GM12878 (cell line): ENCODE data around the gene VIP. TPM values are rescaled to one million over a fixed set of nuclear protein-coding genes. Genes with fewer than 3 reads are reported as not detected.

Experiments used
- ATAC-seq: fragments of 200-7000 bp; cut with Tn5 transposase; 3 replicates; pipeline ENCODE4 v1.9.1; 2020; ENCODE audit warnings: mild to moderate bottlenecking, moderate library complexity
- BruUV-seq: library from RNA; stranded (reverse); fragments of 400-500 nt; replicated peaks from 2 replicates; lab custom pipeline; 2021; lab: Mats Ljungman, UMichigan
- CTCF ChIA-PET: fragments of 300-600 bp; sonication (Branson Sonifier 250); formaldehyde crosslinking; extraction: SDS; loops from one replicate; lab custom pipeline; 2021; ENCODE audit warnings: inconsistent platforms; lab: Yijun Ruan, JAX
- POLR2A ChIA-PET: fragments of 350-600 bp; formaldehyde crosslinking; extraction: SDS; loops from one replicate; lab custom pipeline; 2021; ENCODE audit warnings: inconsistent platforms; lab: Charles Lee
- RAD21 ChIA-PET: fragments of 300-600 bp; sonication (Branson Sonifier 250); formaldehyde crosslinking; loops from one replicate; lab custom pipeline; 2023; ENCODE audit warnings: antibody characterized with exemption; ENCODE audit not compliant: unreplicated experiment; lab: Charles Lee
- SMC1A ChIA-PET: fragments of 300-600 bp; sonication (Branson Sonifier 250); formaldehyde crosslinking; loops from one replicate; lab custom pipeline; 2023; ENCODE audit not compliant: unreplicated experiment, uncharacterized antibody; lab: Charles Lee
- DNase-seq: peaks from one replicate; pipeline ENCODE4 v3.0.0-alpha.2; 2011; ENCODE audit warnings: low read depth, low spot score
- FAIRE-seq: peaks from 3 replicates; lab custom pipeline; 2011; peaks lifted over from hg19 to GRCh38; lab: Jason Lieb, UNC
- H2AFZ ChIP-seq: 2 replicates; pipeline ENCODE4 v1.6.0; 2011; ENCODE audit warnings: low read depth, low read length, control low read depth; ENCODE audit not compliant: control insufficient read depth
- H3K27ac ChIP-seq: 2 replicates; pipeline ENCODE4 v1.5.1; 2011; ENCODE audit warnings: control low read depth; ENCODE audit not compliant: control insufficient read depth, insufficient read depth
- H3K27me3 ChIP-seq, 2 experiments: replicated peaks in 1 of 2; 2 replicates each; pipeline versions ENCODE4 v1.6.0 to v1.6.1; 2011; ENCODE audit warnings: low read length in 1 of 2; ENCODE audit not compliant: control insufficient read depth in 2 of 2, insufficient read depth in 2 of 2
- H3K36me3 ChIP-seq, 2 experiments: 2 replicates each; pipeline ENCODE4 v1.5.1; 2011; ENCODE audit warnings: low read length in 1 of 2; ENCODE audit not compliant: control insufficient read depth in 2 of 2, insufficient read depth in 2 of 2
- H3K4me1 ChIP-seq: 2 replicates; pipeline ENCODE4 v1.6.1; 2011; ENCODE audit warnings: mild to moderate bottlenecking, low read length, moderate library complexity, mixed read lengths; ENCODE audit not compliant: control insufficient read depth, insufficient read depth
- H3K4me2 ChIP-seq: 2 replicates; pipeline ENCODE4 v1.6.0; 2011; ENCODE audit warnings: control low read depth; ENCODE audit not compliant: control insufficient read depth, insufficient read depth
- H3K4me3 ChIP-seq: fragments of 200-600 bp; sonication (generic); 2 replicates; pipeline ENCODE4 v1.5.1; 2016
- H3K79me2 ChIP-seq: 2 replicates; pipeline ENCODE4 v1.6.0; 2011; ENCODE audit warnings: low read length; ENCODE audit not compliant: control insufficient read depth, insufficient read depth
- H3K9ac ChIP-seq: 2 replicates; pipeline ENCODE4 v1.8.0; 2011; ENCODE audit warnings: low read length, control low read depth, mixed read lengths; ENCODE audit not compliant: control insufficient read depth, insufficient read depth
- H3K9me3 ChIP-seq: replicated peaks from 3 replicates; pipeline ENCODE4 v1.5.1; 2011; ENCODE audit warnings: mild to moderate bottlenecking, low read length; ENCODE audit not compliant: control insufficient read depth, insufficient read depth
- H4K20me1 ChIP-seq: 2 replicates; pipeline ENCODE4 v1.6.0; 2011; ENCODE audit not compliant: control insufficient read depth, insufficient read depth
- FOXM1 ChIP-seq: IDR thresholded peaks from 2 replicates; pipeline ENCODE4 v1.6.1; 2012; ENCODE audit warnings: low read depth, mild to moderate bottlenecking, inconsistent platforms, low read length, moderate library complexity
- MXI1 ChIP-seq: fragments of 150-350 bp; IDR thresholded peaks from 2 replicates; pipeline ENCODE4 v1.6.1; 2011; ENCODE audit warnings: low read depth, mild to moderate bottlenecking, inconsistent platforms, low read length, improper control_type of control experiment
- POU2F2 ChIP-seq: IDR thresholded peaks from 3 replicates; pipeline ENCODE4 v1.6.1; 2011; ENCODE audit warnings: low read depth, mild to moderate bottlenecking, low read length, borderline replicate concordance
- RUNX3 ChIP-seq: IDR thresholded peaks from 2 replicates; pipeline ENCODE4 v1.6.1; 2012; ENCODE audit warnings: low read length, inconsistent platforms
- TCF12 ChIP-seq: IDR thresholded peaks from 2 replicates; pipeline ENCODE4 v1.6.1; 2011; ENCODE audit warnings: low read depth, mild to moderate bottlenecking, low read length
- WRNIP1 ChIP-seq: IDR thresholded peaks from 2 replicates; pipeline ENCODE4 v1.6.1; 2011; ENCODE audit warnings: low read depth, low read length, improper control_type of control experiment, borderline replicate concordance
- YY1 ChIP-seq: IDR thresholded peaks from 2 replicates; pipeline ENCODE4 v1.6.1; 2011; ENCODE audit warnings: low read depth, mild to moderate bottlenecking, low read length
- in situ Hi-C: fragments of 300-500 bp; cut with MboI; formaldehyde crosslinking; loops from 9 replicates; pipeline ENCODE4 v1.14.3; 2018; ENCODE audit warnings: mixed read lengths
- intact Hi-C: fragments of 100-400 bp; cut with micrococcal nuclease; formaldehyde crosslinking; loops from one replicate; pipeline ENCODE4 v1.14.2; 2022; ENCODE audit not compliant: unreplicated experiment
- polyA plus RNA-seq, 11 experiments: library from polyadenylated mRNA; depleted of rRNA in 4 of 11; unstranded in 6 of 11; stranded (reverse) in 5 of 11; fragments of >200 nt; fragmentation: Nextera tagmentation in 4 of 11; fragmentation: Illumina TruSeq in 1 of 11; extraction: Ambion mirVana in 4 of 11; extraction: Trizol in 1 of 11; gene quantifications; 1 replicate in 1 of 11; 2 replicates in 10 of 11; pipeline versions ENCODE4 v1.2.1 to v1.2.3, GENCODE V29; 2011 to 2016; ENCODE audit warnings: inconsistent platforms in 2 of 11, missing spikeins in 2 of 11, low read depth in 1 of 11
- total RNA-seq, 4 experiments: library from RNA; depleted of rRNA in 3 of 4; stranded (reverse); fragments of >200 nt in 3 of 4; fragmentation: Illumina TruSeq in 1 of 4; extraction: Trizol in 1 of 4; gene quantifications; 2 replicates each; pipeline versions ENCODE4 v1.2.1 to v1.2.3, GENCODE V29; 2013 to 2021
- TF ChIP-seq, protein P1 (sequence below): fragments of 450-650 bp; IDR thresholded peaks from 2 replicates; pipeline ENCODE4 v1.6.1; 2017; ENCODE audit warnings: mild to moderate bottlenecking

Gene VIP
- total and polyA plus RNA-seq, 10 of the 15 experiments (the other 5 are each of a cell fraction or from before 2014, with no cell fraction given), result 0.23 TPM; not detected in 9

DNA sequence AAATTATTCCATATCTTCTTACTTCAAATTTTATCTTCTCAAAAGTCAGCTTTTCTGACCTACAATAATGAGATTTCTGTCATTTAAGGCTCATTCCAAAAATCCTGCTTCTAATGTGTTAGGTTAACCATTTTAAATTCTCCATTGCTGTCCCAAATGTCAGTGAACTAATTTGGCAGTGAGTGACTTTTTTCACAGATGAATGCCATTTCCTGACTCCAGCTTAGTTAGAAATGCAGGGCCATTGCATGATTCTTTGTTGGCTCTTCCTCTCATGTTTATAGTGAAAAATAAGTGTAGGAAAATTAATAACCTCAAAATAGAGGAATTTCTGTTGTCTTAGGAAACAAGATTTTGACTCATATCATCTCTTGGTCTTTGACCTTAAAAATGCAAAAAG is 44.1 kb downstream of the VIP start (continued):
- TF ChIP-seq POU2F2, result no peak
- no peak for TF ChIP-seq TCF12
- no peak for TF ChIP-seq YY1
- TF ChIP-seq WRNIP1, result no peak

DNA sequence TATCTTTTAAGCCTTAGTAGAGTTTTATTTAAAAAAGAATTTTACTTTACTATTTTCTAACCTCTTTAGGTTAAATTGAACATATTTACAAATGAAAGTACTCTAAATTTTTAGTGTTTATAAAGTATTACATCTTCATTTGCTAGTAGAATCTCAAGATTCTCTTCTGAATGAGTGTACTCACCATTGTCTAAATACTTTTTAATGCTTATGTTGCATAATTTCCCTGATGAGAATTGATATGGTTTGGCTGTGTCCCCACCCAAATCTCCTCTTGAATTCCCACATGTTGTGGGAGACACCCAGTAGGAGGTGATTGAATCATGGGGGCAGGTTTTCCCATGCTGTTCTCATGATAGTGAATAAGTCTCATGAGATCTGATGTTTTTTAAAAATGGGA is 53.6 kb downstream of the VIP start:
- Histone ChIP-seq H3K9ac (no peak overlapping the region), H3K27me3 (no peaks in the 10 kb centered on the region), H3K36me3 (no peaks in the 10 kb centered on the region), H3K4me1 (no peaks in the 10 kb centered on the region), H3K4me2 (no peak overlapping the region), H3K27ac (no peak overlapping the region), H2AFZ (no peak overlapping the region), H4K20me1 (no peaks in the 10 kb centered on the region), H3K4me3 (no peak overlapping the region), H3K79me2 (no peaks in the 10 kb centered on the region), H3K9me3 (no peaks in the 10 kb centered on the region)
- ChIA-PET SMC1A (no interaction called here), RAD21 (no interaction called here), POLR2A (no interaction called here), CTCF (no interaction called here)
- BruUV-seq, result no TSS peak
- DNase-seq (no peak), FAIRE-seq (no peak), ATAC-seq (no peak)
- no peak for TF ChIP-seq FOXM1
- no peak for TF ChIP-seq MXI1
- TF ChIP-seq, protein P1, sequence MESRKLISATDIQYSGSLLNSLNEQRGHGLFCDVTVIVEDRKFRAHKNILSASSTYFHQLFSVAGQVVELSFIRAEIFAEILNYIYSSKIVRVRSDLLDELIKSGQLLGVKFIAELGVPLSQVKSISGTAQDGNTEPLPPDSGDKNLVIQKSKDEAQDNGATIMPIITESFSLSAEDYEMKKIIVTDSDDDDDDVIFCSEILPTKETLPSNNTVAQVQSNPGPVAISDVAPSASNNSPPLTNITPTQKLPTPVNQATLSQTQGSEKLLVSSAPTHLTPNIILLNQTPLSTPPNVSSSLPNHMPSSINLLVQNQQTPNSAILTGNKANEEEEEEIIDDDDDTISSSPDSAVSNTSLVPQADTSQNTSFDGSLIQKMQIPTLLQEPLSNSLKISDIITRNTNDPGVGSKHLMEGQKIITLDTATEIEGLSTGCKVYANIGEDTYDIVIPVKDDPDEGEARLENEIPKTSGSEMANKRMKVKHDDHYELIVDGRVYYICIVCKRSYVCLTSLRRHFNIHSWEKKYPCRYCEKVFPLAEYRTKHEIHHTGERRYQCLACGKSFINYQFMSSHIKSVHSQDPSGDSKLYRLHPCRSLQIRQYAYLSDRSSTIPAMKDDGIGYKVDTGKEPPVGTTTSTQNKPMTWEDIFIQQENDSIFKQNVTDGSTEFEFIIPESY, result no peak
- no peak for TF ChIP-seq RUNX3
- in situ Hi-C loops, result no loop called here
- intact Hi-C loops, result no loop called here

Other genes with a start within 250 kb of the VIP start
- gene SYNE1, start 113.4 kb upstream of the VIP start, total RNA-seq (2014; rRNA removed), result 23.9 and 24.6 TPM in 2 replicates
- gene SYNE1, start 113.4 kb upstream of the VIP start, total RNA-seq (2014; rRNA removed; fragmentation: Illumina TruSeq; extraction: Trizol), result 17.0 and 17.2 TPM in 2 replicates
- gene SYNE1, start 113.4 kb upstream of the VIP start, total RNA-seq (2021), result 19.9 and 23.7 TPM in 2 replicates
- 23.6 and 28.7 TPM in 2 replicates for gene SYNE1, start 113.4 kb upstream of the VIP start, polyA plus RNA-seq (2011; rRNA removed)
- gene SYNE1, start 113.4 kb upstream of the VIP start, polyA plus RNA-seq (2014; fragmentation: Illumina TruSeq; extraction: Trizol), result 12.5 and 14.7 TPM in 2 replicates
- 1 to 10 TPM; 2.3 to 2.4 TPM for gene SYNE1, start 113.4 kb upstream of the VIP start, polyA plus RNA-seq (2014; fragmentation: Nextera tagmentation; extraction: Ambion mirVana)
- gene SYNE1, start 113.4 kb upstream of the VIP start, polyA plus RNA-seq (2014; rRNA removed), result 12.9 and 13.5 TPM in 2 replicates
- gene SYNE1, start 113.4 kb upstream of the VIP start, polyA plus RNA-seq (2016; fragmentation: Nextera tagmentation; extraction: Ambion mirVana), result 1 to 10 TPM; 8.1 TPM
- gene MYCT1, start 52.9 kb upstream of the VIP start, total RNA-seq (2014; rRNA removed), result not detected in 2 replicates
- gene MYCT1, start 52.9 kb upstream of the VIP start, total RNA-seq (2014; rRNA removed; fragmentation: Illumina TruSeq; extraction: Trizol), result not detected in 2 replicates
- gene MYCT1, start 52.9 kb upstream of the VIP start, total RNA-seq (2021), result not detected in 2 replicates
- gene MYCT1, start 52.9 kb upstream of the VIP start, polyA plus RNA-seq (2011; rRNA removed), result 0.12 and 0.15 TPM in 2 replicates
- not detected in 2 replicates for gene MYCT1, start 52.9 kb upstream of the VIP start, polyA plus RNA-seq (2014; fragmentation: Illumina TruSeq; extraction: Trizol)
- not detected for gene MYCT1, start 52.9 kb upstream of the VIP start, polyA plus RNA-seq (2014; fragmentation: Nextera tagmentation; extraction: Ambion mirVana)
- gene MYCT1, start 52.9 kb upstream of the VIP start, polyA plus RNA-seq (2014; rRNA removed), result not detected in 2 replicates
- gene MYCT1, start 52.9 kb upstream of the VIP start, polyA plus RNA-seq (2016; fragmentation: Nextera tagmentation; extraction: Ambion mirVana), result not detected
- gene FBXO5, start 232.2 kb downstream of the VIP start, total RNA-seq (2014; rRNA removed), result 30.7 and 36.5 TPM in 2 replicates
- gene FBXO5, start 232.2 kb downstream of the VIP start, total RNA-seq (2014; rRNA removed; fragmentation: Illumina TruSeq; extraction: Trizol), result 48.0 and 48.2 TPM in 2 replicates
- gene FBXO5, start 232.2 kb downstream of the VIP start, total RNA-seq (2021), result 35.6 and 37.5 TPM in 2 replicates
- 37.9 and 69.7 TPM in 2 replicates for gene FBXO5, start 232.2 kb downstream of the VIP start, polyA plus RNA-seq (2011; rRNA removed)
- 53.0 and 62.5 TPM in 2 replicates for gene FBXO5, start 232.2 kb downstream of the VIP start, polyA plus RNA-seq (2014; fragmentation: Illumina TruSeq; extraction: Trizol)
- gene FBXO5, start 232.2 kb downstream of the VIP start, polyA plus RNA-seq (2014; fragmentation: Nextera tagmentation; extraction: Ambion mirVana), result 10 to 100 TPM; 13.6 to 19.3 TPM
- gene FBXO5, start 232.2 kb downstream of the VIP start, polyA plus RNA-seq (2014; rRNA removed), result 25.9 and 32.4 TPM in 2 replicates
- gene FBXO5, start 232.2 kb downstream of the VIP start, polyA plus RNA-seq (2016; fragmentation: Nextera tagmentation; extraction: Ambion mirVana), result 10 to 100 TPM; 57.2 to 62.2 TPM